ENCODE data around the gene PIK3R3.

DNA sequence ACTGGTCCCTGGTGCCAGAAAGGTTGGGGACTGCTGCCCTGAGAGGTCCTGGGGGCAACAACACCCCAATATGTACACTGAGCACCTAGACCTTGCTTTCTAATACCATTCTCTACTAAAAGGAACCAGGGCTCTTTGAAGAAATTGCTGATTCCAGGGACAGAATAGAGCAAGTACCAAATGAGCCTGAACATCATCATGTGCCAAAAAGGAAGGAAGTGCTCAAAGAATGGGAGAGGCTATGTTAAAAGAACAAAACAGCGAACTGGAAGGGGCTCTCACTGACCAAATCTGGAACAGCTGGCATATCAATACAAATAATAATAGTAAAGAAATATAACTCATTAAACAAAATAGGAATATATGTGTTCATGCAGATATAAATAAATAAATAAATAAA lies 50.8 kb downstream of the PIK3R3 start:
- TF ChIP-seq, protein P1, sequence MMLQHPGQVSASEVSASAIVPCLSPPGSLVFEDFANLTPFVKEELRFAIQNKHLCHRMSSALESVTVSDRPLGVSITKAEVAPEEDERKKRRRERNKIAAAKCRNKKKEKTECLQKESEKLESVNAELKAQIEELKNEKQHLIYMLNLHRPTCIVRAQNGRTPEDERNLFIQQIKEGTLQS (IDR thresholded peaks at IDR 0.05): no peak
- TF ChIP-seq, protein P1 (CRISPR knock-in tag; conservative IDR thresholded peaks at IDR 0.05): no peak
- TF ChIP-seq EGR1 (conservative IDR thresholded peaks at IDR 0.05) (no peak), IRF1 (CRISPR knock-in tag; IDR thresholded peaks at IDR 0.05; ENCODE audit: borderline replicate concordance) (no peak), ZNF24 (IDR thresholded peaks at IDR 0.05) (no peak), MED1 (CRISPR knock-in tag; IDR thresholded peaks at IDR 0.05; ENCODE audit: borderline replicate concordance) (no peak), TCF7L2 (IDR thresholded peaks at IDR 0.05; ENCODE audit: low read depth, low read length) (no peak), ADNP (tag; IDR thresholded peaks at IDR 0.05) (no peak), ZNF561 (CRISPR knock-in tag; conservative IDR thresholded peaks at IDR 0.05) (no peak), GATAD2B (IDR thresholded peaks at IDR 0.05; ENCODE audit: borderline replicate concordance) (no peak), CREB5 (CRISPR knock-in tag; IDR thresholded peaks at IDR 0.05) (no peak), SRSF1 (IDR thresholded peaks at IDR 0.05; ENCODE audit: low read depth, low read length) (no peak)
- TF ChIP-seq, protein P2, sequence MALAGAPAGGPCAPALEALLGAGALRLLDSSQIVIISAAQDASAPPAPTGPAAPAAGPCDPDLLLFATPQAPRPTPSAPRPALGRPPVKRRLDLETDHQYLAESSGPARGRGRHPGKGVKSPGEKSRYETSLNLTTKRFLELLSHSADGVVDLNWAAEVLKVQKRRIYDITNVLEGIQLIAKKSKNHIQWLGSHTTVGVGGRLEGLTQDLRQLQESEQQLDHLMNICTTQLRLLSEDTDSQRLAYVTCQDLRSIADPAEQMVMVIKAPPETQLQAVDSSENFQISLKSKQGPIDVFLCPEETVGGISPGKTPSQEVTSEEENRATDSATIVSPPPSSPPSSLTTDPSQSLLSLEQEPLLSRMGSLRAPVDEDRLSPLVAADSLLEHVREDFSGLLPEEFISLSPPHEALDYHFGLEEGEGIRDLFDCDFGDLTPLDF (CRISPR knock-in tag; IDR thresholded peaks at IDR 0.05): no peak

All from K562 (cell line).